ENCODE measurements around the gene BCR.

The BCR gene

GRCh38 chr22:23294221-23294620, 113.9 kb downstream of the BCR start:
- TF ChIP-seq REST (IDR thresholded peaks at IDR 0.05; ENCODE audit: insufficient replicate concordance, low read depth) (no peak), CTCF (IDR thresholded peaks at IDR 0.05; ENCODE audit: insufficient read depth, low read length) (no peak), GABPA (IDR thresholded peaks at IDR 0.05; ENCODE audit: low read depth) (no peak), SPI1 (IDR thresholded peaks at IDR 0.05; ENCODE audit: borderline replicate concordance, low read depth) (no peak), POLR2AphosphoS5 (IDR thresholded peaks at IDR 0.05; ENCODE audit: low read depth) (no peak)
- Histone ChIP-seq H3K4me3 (replicated peaks; ENCODE audit: insufficient read depth, low read length) (no peak overlapping the region), H3K27ac (replicated peaks) (no peak overlapping the region), H3K27me3 (ENCODE audit: insufficient read depth, poor library complexity, severe bottlenecking) (no peaks in the 10 kb centered on the region)
- no peak for DNase-seq (ENCODE audit: low read depth in 1 of 2, low spot score in 1 of 2)

GRCh38 chr22:23300476-23300875, 120.2 kb downstream of the BCR start:
- Histone ChIP-seq H3K27ac (replicated peaks) (no peak overlapping the region), H3K4me3 (replicated peaks; ENCODE audit: insufficient read depth, low read length) (no peak overlapping the region), H3K27me3 (ENCODE audit: insufficient read depth, poor library complexity, severe bottlenecking) (no peaks in the 10 kb centered on the region)
- no peak for TF ChIP-seq REST (IDR thresholded peaks at IDR 0.05; ENCODE audit: insufficient replicate concordance, low read depth)
- no peak for TF ChIP-seq SPI1 (IDR thresholded peaks at IDR 0.05; ENCODE audit: borderline replicate concordance, low read depth)
- no peak for TF ChIP-seq CTCF (IDR thresholded peaks at IDR 0.05; ENCODE audit: insufficient read depth, low read length)
- TF ChIP-seq GABPA (IDR thresholded peaks at IDR 0.05; ENCODE audit: low read depth) = no peak
- no peak for TF ChIP-seq POLR2AphosphoS5 (IDR thresholded peaks at IDR 0.05; ENCODE audit: low read depth)
- DNase-seq (ENCODE audit: low read depth in 1 of 2, low spot score in 1 of 2) = no peak

- TF ChIP-seq POLR2AphosphoS5 (IDR thresholded peaks at IDR 0.05; ENCODE audit: low read depth) (no peak), SPI1 (IDR thresholded peaks at IDR 0.05; ENCODE audit: borderline replicate concordance, low read depth) (no peak), CTCF (IDR thresholded peaks at IDR 0.05; ENCODE audit: insufficient read depth, low read length) (no peak), REST (IDR thresholded peaks at IDR 0.05; ENCODE audit: insufficient replicate concordance, low read depth) (no peak), GABPA (IDR thresholded peaks at IDR 0.05; ENCODE audit: low read depth) (no peak)
- Histone ChIP-seq H3K4me3 (replicated peaks; ENCODE audit: insufficient read depth, low read length) (no peak overlapping the region), H3K27me3 (ENCODE audit: insufficient read depth, poor library complexity, severe bottlenecking) (no peaks in the 10 kb centered on the region), H3K27ac (replicated peaks) (no peak overlapping the region)
- no peak for DNase-seq (ENCODE audit: low read depth in 1 of 2, low spot score in 1 of 2)
Observed at GRCh38 chr22:23301591-23301990, 121.3 kb downstream of the BCR start.
